A673 (cell line): Measurements from ENCODE around the gene ART4. TPM values are rescaled to one million over a fixed set of nuclear protein-coding genes. Genes with fewer than 3 reads are reported as not detected.

Source experiments
- BruUV-seq: library from RNA; stranded (reverse); fragments of 400-500 nt; replicated peaks from 2 replicates; lab custom pipeline; 2021; lab: Mats Ljungman, UMichigan
- CTCF ChIA-PET: fragments of 300-600 bp; sonication (Branson Sonifier 250); formaldehyde crosslinking; loops from one replicate; lab custom pipeline; 2022; ENCODE audit warnings: antibody characterized with exemption; lab: Charles Lee
- POLR2A ChIA-PET: fragments of 300-600 bp; sonication (Branson Sonifier 250); formaldehyde crosslinking; loops from one replicate; lab custom pipeline; 2022; ENCODE audit warnings: antibody characterized with exemption; ENCODE audit not compliant: low non-redundant PET; lab: Charles Lee
- DNase-seq: peaks from one replicate; pipeline ENCODE4 v3.0.0-alpha.2; 2015; ENCODE audit warnings: low spot score
- H3K27ac ChIP-seq: fragments of 200-600 bp; sonication (generic); 2 replicates; pipeline ENCODE4 v1.5.1; 2016; ENCODE audit warnings: mixed run types, low read depth, mild to moderate bottlenecking, mixed read lengths, antibody characterized with exemption, low read length; ENCODE audit not compliant: poor library complexity, severe bottlenecking
- H3K27me3 ChIP-seq: fragments of 200-600 bp; sonication (generic); replicated peaks from 2 replicates; pipeline ENCODE4 v1.6.1; 2017; ENCODE audit warnings: mixed run types, low read depth, mild to moderate bottlenecking, mixed read lengths, antibody characterized with exemption, low read length; ENCODE audit not compliant: insufficient read depth, poor library complexity
- H3K36me3 ChIP-seq: fragments of 200-600 bp; sonication (generic); 2 replicates; pipeline ENCODE4 v1.6.1; 2016; ENCODE audit warnings: mixed run types, mild to moderate bottlenecking, mixed read lengths, antibody characterized with exemption, low read length; ENCODE audit not compliant: insufficient read depth, poor library complexity, severe bottlenecking
- H3K4me1 ChIP-seq: fragments of 200-600 bp; sonication (generic); 2 replicates; pipeline ENCODE4 v1.6.1; 2017; ENCODE audit warnings: mixed run types, mild to moderate bottlenecking, mixed read lengths, antibody characterized with exemption, low read length; ENCODE audit not compliant: insufficient read depth, poor library complexity, severe bottlenecking
- H3K4me3 ChIP-seq: fragments of 200-600 bp; sonication (generic); 2 replicates; pipeline ENCODE4 v1.5.1; 2016; ENCODE audit warnings: low read depth, mixed run types, mild to moderate bottlenecking, mixed read lengths, low read length; ENCODE audit not compliant: poor library complexity, severe bottlenecking
- H3K9me3 ChIP-seq: fragments of 200-600 bp; sonication (generic); 2 replicates; pipeline ENCODE4 v1.6.1; 2016; ENCODE audit warnings: mixed run types, low read depth, mild to moderate bottlenecking, mixed read lengths, antibody characterized with exemption, low read length; ENCODE audit not compliant: poor library complexity, severe bottlenecking
- CTCF ChIP-seq: fragments of 300-800, 200-600 bp; sonication (generic); conservative IDR thresholded peaks from 2 replicates; pipeline ENCODE4 v1.5.1; 2017; ENCODE audit warnings: low read depth, mild to moderate bottlenecking, antibody characterized with exemption, low read length, moderate library complexity, mixed read lengths
- EZH2 ChIP-seq: fragments of 200-600 bp; sonication (generic); IDR thresholded peaks from 2 replicates; pipeline ENCODE4 v1.6.1; 2017; ENCODE audit warnings: borderline replicate concordance, low read depth, mild to moderate bottlenecking, mixed read lengths, antibody characterized with exemption, low read length; ENCODE audit not compliant: poor library complexity, severe bottlenecking
- intact Hi-C: fragments of 100-400 bp; cut with micrococcal nuclease; formaldehyde crosslinking; loops from one replicate; pipeline ENCODE4 v1.10.0; 2022; ENCODE audit not compliant: unreplicated experiment
- total RNA-seq: library from RNA; stranded (reverse); gene quantifications from 2 replicates; pipeline ENCODE4 v1.2.3, GENCODE V29; 2021

The ART4 gene
- total RNA-seq, 1 experiment from 2014 or later = not detected

- Histone ChIP-seq H3K4me1 (peaks cover 12% of the 10 kb centered on the region), H3K27me3 (no peaks in the 10 kb centered on the region), H3K4me3 (no peak overlapping the region), H3K27ac (no peak overlapping the region), H3K9me3 (no peaks in the 10 kb centered on the region), H3K36me3 (no peaks in the 10 kb centered on the region)
- CTCF ChIA-PET = no interaction called here
- intact Hi-C loops = no loop called here
- no TSS peak for BruUV-seq
- TF ChIP-seq CTCF (no peak), EZH2 (no peak)
- no peak for DNase-seq
- POLR2A ChIA-PET = no interaction called here
Observed at GRCh38 chr12:14886271-14886670, 42.9 kb upstream of the ART4 start.

DNA sequence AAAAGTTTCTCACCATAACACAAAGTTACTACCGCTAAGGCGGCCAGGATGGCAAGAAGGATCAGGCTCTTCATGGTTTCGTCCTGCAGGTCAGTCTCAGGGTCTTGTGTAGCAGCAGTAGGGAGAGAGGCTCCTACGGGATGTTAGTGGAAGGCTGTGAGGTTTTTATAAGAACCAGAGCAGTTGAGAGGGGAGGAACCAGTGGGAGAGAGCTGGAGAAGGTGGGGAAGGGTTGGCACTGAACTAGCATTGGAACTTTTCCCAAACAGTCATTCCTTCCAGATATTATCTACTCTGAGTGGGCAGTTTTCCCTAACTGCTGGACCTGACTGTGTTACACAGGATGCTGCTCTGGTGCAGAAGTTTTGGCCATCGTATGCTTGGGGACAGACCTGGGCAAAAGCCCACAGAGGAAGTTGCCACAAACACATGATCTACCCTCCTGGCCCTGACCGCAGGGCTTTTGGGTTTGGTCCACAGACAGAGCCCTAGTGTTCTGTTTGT is 42.4 kb upstream of the ART4 start, which contains the start of gene MGP:
MGP (minus strand) TSS at position 137 of the 504 bp plus-strand sequence; CDS start at position 74, 63 bp downstream.
- BruUV-seq = no TSS peak
- H3K9me3 ChIP-seq = no peaks in the 10 kb centered on the region
- no peaks in the 10 kb centered on the region for H3K27me3 ChIP-seq
- POLR2A ChIA-PET = no interaction called here
- intact Hi-C loops = no loop called here
- TF ChIP-seq EZH2 (no peak), CTCF (no peak)
- peaks cover 16% of the 10 kb centered on the region for H3K4me1 ChIP-seq
- peak within 1 kb of the TSS; percentile 8 for H3K4me3 ChIP-seq
- H3K27ac ChIP-seq = no peak within 1 kb of the TSS
- DNase-seq = no peak
- no peaks in the 10 kb centered on the region for H3K36me3 ChIP-seq
- CTCF ChIA-PET = no interaction called here

- Histone ChIP-seq H3K27ac (no peak overlapping the region), H3K4me3 (peak overlapping the region; percentile 8), H3K4me1 (peaks cover 19% of the 10 kb centered on the region), H3K36me3 (no peaks in the 10 kb centered on the region), H3K9me3 (no peaks in the 10 kb centered on the region), H3K27me3 (no peaks in the 10 kb centered on the region)
- TF ChIP-seq CTCF = no peak
- TF ChIP-seq EZH2 = no peak
- intact Hi-C loops = no loop called here
- ChIA-PET CTCF (no interaction called here), POLR2A (interaction anchor here (0.8 kb wide), 1 partner anchor 113 kb away, joined by 3 read pairs; a partner anchor contains a TSS)
- peak; percentile 80 for DNase-seq
- BruUV-seq = no TSS peak
Observed at GRCh38 chr12:14884458-14884878, 41.1 kb upstream of the ART4 start.
